Activated B cell treated with CpG ODN at 0.5 μM for 24 hours (primary cell): ENCODE measurements around the gene CGB7. TPM values are rescaled to one million over a fixed set of nuclear protein-coding genes. Genes with fewer than 3 reads are reported as not detected.
"Not testable (repeated sequence)": the region's sequence is repeated elsewhere in the genome, so short reads cannot be mapped to it uniquely, and the experiment has no call there.

Source experiments
- ATAC-seq: fragments of 200-7000 bp; cut with Tn5 transposase; one replicate; pipeline ENCODE4 v1.10.0; 2021; ENCODE audit warnings: low read depth, mild to moderate bottlenecking, moderate library complexity
- CTCF ChIA-PET: fragments of 350-600 bp; sonication (Branson Sonifier 250); formaldehyde crosslinking; loops from one replicate; lab custom pipeline; 2021; ENCODE audit warnings: antibody characterized with exemption; lab: Charles Lee
- POLR2A ChIA-PET: fragments of 350-600 bp; sonication (Branson Sonifier 250); formaldehyde crosslinking; loops from one replicate; lab custom pipeline; 2021; ENCODE audit warnings: antibody characterized with exemption; lab: Charles Lee
- DNase-seq: peaks from one replicate; pipeline ENCODE4 v3.0.0; 2022
- H3K27ac Mint-ChIP-seq: one replicate; pipeline ENCODE4 v1.8.0; 2020; ENCODE audit warnings: mixed read lengths
- H3K27me3 Mint-ChIP-seq: one replicate; pipeline ENCODE4 v1.8.0; 2021; ENCODE audit warnings: mixed read lengths
- H3K36me3 Mint-ChIP-seq: one replicate; pipeline ENCODE4 v1.8.0; 2021; ENCODE audit warnings: low read depth, mixed read lengths
- H3K4me1 Mint-ChIP-seq: one replicate; pipeline ENCODE4 v1.8.0; 2021; ENCODE audit warnings: mixed read lengths
- H3K4me3 Mint-ChIP-seq: one replicate; pipeline ENCODE4 v1.8.0; 2020; ENCODE audit warnings: mild to moderate bottlenecking, mixed read lengths
- H3K9me3 Mint-ChIP-seq: one replicate; pipeline ENCODE4 v1.8.0; 2020; ENCODE audit warnings: mixed read lengths
- CTCF ChIP-seq: fragments of 200-600 bp; IDR thresholded peaks from one replicate; pipeline ENCODE4 v1.8.0; 2022; ENCODE audit warnings: antibody characterized with exemption, mild to moderate bottlenecking
- intact Hi-C: fragments of 100-400 bp; cut with micrococcal nuclease; formaldehyde crosslinking; loops from one replicate; pipeline ENCODE4 v1.15.1; 2024
- total RNA-seq: library from RNA; stranded (reverse); gene quantifications from 2 replicates; pipeline ENCODE4 v1.2.3, GENCODE V29; 2022

The CGB7 gene
- total RNA-seq, 1 donor from 2014 or later: not detected

- ATAC-seq (no peak), DNase-seq (no peak)
- peaks cover 17% of the 10 kb centered on the region for H3K4me1 Mint-ChIP-seq
- peaks cover 43% of the 10 kb centered on the region for H3K27me3 Mint-ChIP-seq
- H3K36me3 Mint-ChIP-seq: no peaks in the 10 kb centered on the region
- POLR2A ChIA-PET: no interaction called here
- CTCF ChIA-PET: no interaction called here
- H3K9me3 Mint-ChIP-seq: no peaks in the 10 kb centered on the region
- H3K4me3 Mint-ChIP-seq: no peak overlapping the region
- no peak overlapping the region for H3K27ac Mint-ChIP-seq
- intact Hi-C loops: no loop called here
- no peak for TF ChIP-seq CTCF
These were observed 3.9 kb upstream of the CGB7 start for GRCh38 chr19:49061445-49061844.

GRCh38 chr19:49061000-49061399, 3.5 kb upstream of the CGB7 start:
- ATAC-seq: no peak
- no peaks in the 10 kb centered on the region for H3K36me3 Mint-ChIP-seq
- peaks cover 39% of the 10 kb centered on the region for H3K27me3 Mint-ChIP-seq
- H3K4me1 Mint-ChIP-seq: peaks cover 22% of the 10 kb centered on the region
- intact Hi-C loops: no loop called here
- no peaks in the 10 kb centered on the region for H3K9me3 Mint-ChIP-seq
- CTCF ChIA-PET: no interaction called here
- H3K4me3 Mint-ChIP-seq: no peak overlapping the region
- no peak for TF ChIP-seq CTCF
- DNase-seq: no peak
- POLR2A ChIA-PET: no interaction called here
- H3K27ac Mint-ChIP-seq: no peak overlapping the region

- CTCF ChIA-PET: no interaction called here
- POLR2A ChIA-PET: no interaction called here
- no peak overlapping the region for H3K4me3 Mint-ChIP-seq
- H3K27ac Mint-ChIP-seq: no peak overlapping the region
- H3K36me3 Mint-ChIP-seq: no peaks in the 10 kb centered on the region
- DNase-seq (no peak), ATAC-seq (no peak)
- TF ChIP-seq CTCF: no peak
- peaks cover 24% of the 10 kb centered on the region for H3K4me1 Mint-ChIP-seq
- intact Hi-C loops: loop anchor here (5.0 kb wide), 1 partner anchor 42 kb away; the partner anchor contains the start of gene LHB
- no peaks in the 10 kb centered on the region for H3K9me3 Mint-ChIP-seq
- peaks cover 33% of the 10 kb centered on the region for H3K27me3 Mint-ChIP-seq
These were observed 1.5 kb upstream of the CGB7 start for GRCh38 chr19:49059053-49059452.

GRCh38 chr19:49058562-49058961, 1.0 kb upstream of the CGB7 start:
- Mint-ChIP-seq H3K4me3 (no peak overlapping the region), H3K27ac (no peak overlapping the region), H3K36me3 (no peaks in the 10 kb centered on the region), H3K4me1 (peaks cover 24% of the 10 kb centered on the region), H3K9me3 (no peaks in the 10 kb centered on the region), H3K27me3 (peaks cover 35% of the 10 kb centered on the region)
- DNase-seq: no peak
- TF ChIP-seq CTCF: no peak
- CTCF ChIA-PET: no interaction called here
- POLR2A ChIA-PET: no interaction called here
- intact Hi-C loops: loop anchor here (5.0 kb wide), 1 partner anchor 41 kb away; the partner anchor contains the start of gene LHB
- ATAC-seq: no peak

- H3K27ac Mint-ChIP-seq, H3K36me3 Mint-ChIP-seq, H3K9me3 Mint-ChIP-seq, ATAC-seq: not testable (repeated sequence)
- peak; percentile 27 for DNase-seq
- intact Hi-C loops: loop anchor here (5.0 kb wide), 1 partner anchor 40 kb away; the partner anchor contains the start of gene LHB
- Mint-ChIP-seq H3K27me3 (peaks cover 33% of the 10 kb centered on the region), H3K4me1 (peaks cover 24% of the 10 kb centered on the region), H3K4me3 (peak overlapping the region; percentile 79)
- CTCF ChIA-PET: interaction anchor here (0.9 to 1.3 kb wide), 4 partner anchors 12 to 151 kb away, joined by 3 to 5 read pairs (median 3); partner anchors contain the start of genes GYS1 and RUVBL2
- POLR2A ChIA-PET: interaction anchor here (0.6 to 1.0 kb wide), 2 partner anchors 63 to 434 kb away, joined by 3 to 7 read pairs; partner anchors contain the start of gene RUVBL2
These were observed 500 bp downstream of the CGB7 start for GRCh38 chr19:49056902-49057596.
